Measurements from ENCODE around the gene PNPLA7. TPM values are rescaled to one million over a fixed set of nuclear protein-coding genes. Genes with fewer than 3 reads are reported as not detected.

Gene PNPLA7
- total and polyA plus RNA-seq, 9 donors, result 2.2 to 29.3 (median 13.0) TPM

GRCh38 chr9:137436761-137437600 lies 113.2 kb downstream of the PNPLA7 start:
- Histone ChIP-seq H3K4me1 (ENCODE audit: insufficient read depth) (peaks cover 7% of the 10 kb centered on the region), H3K9me3 (no peaks in the 10 kb centered on the region), H3K27me3 (no peaks in the 10 kb centered on the region), H3K4me3 (no peak overlapping the region), H3K36me3 (no peaks in the 10 kb centered on the region), H3K27ac (no peak overlapping the region)
- no peak for TF ChIP-seq POLR2A (IDR thresholded peaks at IDR 0.05)
- TF ChIP-seq CTCF (IDR thresholded peaks at IDR 0.05), result no peak
- no peak for TF ChIP-seq EP300 (IDR thresholded peaks at IDR 0.05)
- DNase-seq, result peak in 2 of 5 donors; percentile 44 to 52
- intact Hi-C loops (cut with DNase I), result no loop called here
- WGBS, 3 donors, result 83 to 88% (median 85%) methylated on average over 22 to 24 of the region's 24 CpGs

- peak; percentile 88 to 91 (median 90) for DNase-seq
- intact Hi-C loops (cut with DNase I), result no loop called here
- Histone ChIP-seq H3K4me3 (no peak overlapping the region), H3K36me3 (no peaks in the 10 kb centered on the region), H3K27me3 (no peaks in the 10 kb centered on the region), H3K4me1 (ENCODE audit: insufficient read depth) (peaks cover 7% of the 10 kb centered on the region), H3K9me3 (no peaks in the 10 kb centered on the region), H3K27ac (peak overlapping the region; percentile 61 to 78)
- no peak for TF ChIP-seq EP300 (IDR thresholded peaks at IDR 0.05)
- no peak for TF ChIP-seq POLR2A (IDR thresholded peaks at IDR 0.05)
- no peak for TF ChIP-seq CTCF (IDR thresholded peaks at IDR 0.05)
- WGBS, 3 donors, result 44 to 51% (median 46%) methylated on average over 40 to 42 of the region's 42 CpGs
Measured at GRCh38 chr9:137435980-137436760, 114.0 kb downstream of the PNPLA7 start.

- TF ChIP-seq CTCF (IDR thresholded peaks at IDR 0.05), result no peak
- no peak for TF ChIP-seq EP300 (IDR thresholded peaks at IDR 0.05)
- no peak for TF ChIP-seq POLR2A (IDR thresholded peaks at IDR 0.05)
- H3K27me3 ChIP-seq, result no peaks in the 10 kb centered on the region
- intact Hi-C loops (cut with DNase I), result no loop called here
- H3K4me1 ChIP-seq (ENCODE audit: insufficient read depth), result peaks cover 9% of the 10 kb centered on the region
- H3K27ac ChIP-seq, result peak overlapping the region; percentile 61 to 78
- WGBS, 3 donors, result 72 to 78% (median 74%) methylated on average over 18 to 20 of the region's 20 CpGs
- H3K9me3 ChIP-seq, result no peaks in the 10 kb centered on the region
- no peaks in the 10 kb centered on the region for H3K36me3 ChIP-seq
- DNase-seq, result peak in 1 of 5 donors; percentile 47
- no peak overlapping the region for H3K4me3 ChIP-seq
Measured at GRCh38 chr9:137435381-137435891, 114.8 kb downstream of the PNPLA7 start.

GRCh38 chr9:137434498-137435380 lies 115.5 kb downstream of the PNPLA7 start:
- DNase-seq, result peak in 2 of 5 donors; percentile 36 to 43
- WGBS, 3 donors, result 90 to 92% (median 91%) methylated on average over 35 to 43 of the region's 43 CpGs
- Histone ChIP-seq H3K27me3 (no peaks in the 10 kb centered on the region), H3K27ac (no peak overlapping the region), H3K4me3 (no peak overlapping the region), H3K36me3 (no peaks in the 10 kb centered on the region), H3K9me3 (no peaks in the 10 kb centered on the region), H3K4me1 (ENCODE audit: insufficient read depth) (peaks cover 13% of the 10 kb centered on the region)
- TF ChIP-seq CTCF (IDR thresholded peaks at IDR 0.05) (no peak), POLR2A (IDR thresholded peaks at IDR 0.05) (no peak), EP300 (IDR thresholded peaks at IDR 0.05) (no peak)
- intact Hi-C loops (cut with DNase I), result no loop called here
